Measurements from ENCODE around the gene SLC9C2.

The SLC9C2 gene

GRCh38 chr1:173555651-173556305, 47.1 kb downstream of the SLC9C2 start:
- DNase-seq (ENCODE audit: low spot score) = no peak
- in situ Hi-C loops (cut with MboI; ENCODE audit: low sequenced_read_pairs, unreplicated experiment) = no loop called here
- no peak for TF ChIP-seq CTCF (IDR thresholded peaks at IDR 0.05; ENCODE audit: borderline replicate concordance, control extremely low read depth, extremely low read depth, insufficient read depth, missing control alignments)

- in situ Hi-C loops (cut with MboI; ENCODE audit: low sequenced_read_pairs, unreplicated experiment) = no loop called here
- no peak for DNase-seq (ENCODE audit: low spot score)
- no peak for TF ChIP-seq CTCF (IDR thresholded peaks at IDR 0.05; ENCODE audit: borderline replicate concordance, control extremely low read depth, extremely low read depth, insufficient read depth, missing control alignments)
Measured at GRCh38 chr1:173554541-173555250, 48.2 kb downstream of the SLC9C2 start.

- TF ChIP-seq CTCF (IDR thresholded peaks at IDR 0.05; ENCODE audit: borderline replicate concordance, control extremely low read depth, extremely low read depth, insufficient read depth, missing control alignments) = no peak
- DNase-seq (ENCODE audit: low spot score) = no peak
- in situ Hi-C loops (cut with MboI; ENCODE audit: low sequenced_read_pairs, unreplicated experiment) = no loop called here
Measured at GRCh38 chr1:173554089-173554488, 48.8 kb downstream of the SLC9C2 start.

- in situ Hi-C loops (cut with MboI; ENCODE audit: low sequenced_read_pairs, unreplicated experiment) = no loop called here
- no peak for TF ChIP-seq CTCF (IDR thresholded peaks at IDR 0.05; ENCODE audit: borderline replicate concordance, control extremely low read depth, extremely low read depth, insufficient read depth, missing control alignments)
- DNase-seq (ENCODE audit: low spot score) = no peak
Measured at GRCh38 chr1:173553312-173553711, 49.6 kb downstream of the SLC9C2 start.

- DNase-seq (ENCODE audit: low spot score) = no peak
- no peak for TF ChIP-seq CTCF (IDR thresholded peaks at IDR 0.05; ENCODE audit: borderline replicate concordance, control extremely low read depth, extremely low read depth, insufficient read depth, missing control alignments)
- in situ Hi-C loops (cut with MboI; ENCODE audit: low sequenced_read_pairs, unreplicated experiment) = no loop called here
Measured at GRCh38 chr1:173551699-173552098, 51.2 kb downstream of the SLC9C2 start.

- in situ Hi-C loops (cut with MboI; ENCODE audit: low sequenced_read_pairs, unreplicated experiment) = no loop called here
- no peak for TF ChIP-seq CTCF (IDR thresholded peaks at IDR 0.05; ENCODE audit: borderline replicate concordance, control extremely low read depth, extremely low read depth, insufficient read depth, missing control alignments)
- no peak for DNase-seq (ENCODE audit: low spot score)
Measured at GRCh38 chr1:173549813-173550212, 53.1 kb downstream of the SLC9C2 start.

All from GM13976 (cell line).